HG02884 (cell line): ENCODE data around the gene RNF26.

ENCODE experiments used
- ATAC-seq: cut with Tn5 transposase; IDR thresholded peaks from one replicate; pipeline ENCODE4 v1.9.1; 2021; ENCODE audit warnings: mild to moderate bottlenecking, moderate library complexity; ENCODE audit not compliant: unreplicated experiment

Gene RNF26

DNA sequence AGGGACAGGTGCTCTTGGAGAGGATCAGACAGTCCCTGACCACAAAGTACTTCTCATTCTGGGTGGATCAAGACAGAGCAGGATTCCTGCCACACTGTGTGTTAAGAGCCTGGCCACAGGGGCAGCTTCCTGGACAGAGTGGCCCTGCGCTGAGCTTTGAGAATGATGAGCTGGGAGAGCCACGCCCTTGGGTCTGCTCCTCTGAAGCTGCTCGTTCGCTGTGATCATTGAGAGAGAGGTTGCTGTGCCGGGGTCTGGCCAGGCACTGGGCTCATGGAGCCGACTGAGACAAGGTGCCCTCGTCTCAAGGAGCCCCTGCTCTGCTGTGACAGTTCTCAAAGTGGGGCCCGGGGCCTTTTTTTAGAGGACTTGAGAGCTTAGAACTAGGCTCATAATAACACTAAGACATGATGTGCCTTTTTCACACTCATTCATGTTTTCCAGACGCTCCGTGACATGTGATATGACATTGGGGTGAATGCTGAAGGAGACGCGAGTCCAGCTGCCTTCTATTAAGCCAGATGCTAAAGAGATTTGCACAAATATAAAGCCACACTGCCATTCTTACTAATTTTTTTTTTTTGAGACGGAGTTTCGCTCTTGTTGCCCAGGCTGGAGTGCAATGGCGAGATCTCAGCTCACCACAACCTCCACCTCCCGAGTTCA is 13.7 kb downstream of the RNF26 start:
- ATAC-seq = no peak

DNA sequence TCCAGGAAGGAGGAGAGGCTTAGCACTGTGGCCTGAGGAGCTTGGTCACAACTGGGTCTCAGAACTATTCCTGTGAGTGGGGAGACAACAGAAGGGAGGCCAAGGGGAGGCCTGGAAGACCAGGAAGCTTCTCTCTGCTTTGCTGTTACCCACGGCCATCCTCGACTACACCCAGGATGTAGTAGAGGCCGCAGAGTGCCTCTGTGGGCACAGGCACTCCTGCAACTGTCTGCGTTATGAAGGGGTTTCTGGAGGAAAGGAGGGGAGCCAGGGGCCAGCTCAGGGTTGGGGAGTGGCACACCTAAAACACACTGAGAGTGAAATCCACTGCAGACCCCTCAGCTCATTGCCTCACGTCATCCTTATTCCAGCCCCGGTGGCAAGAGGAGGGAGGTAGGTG is 16.0 kb downstream of the RNF26 start:
- no peak for ATAC-seq

- no peak for ATAC-seq
Measured at GRCh38 chr11:119351232-119351631, 16.9 kb downstream of the RNF26 start.

DNA sequence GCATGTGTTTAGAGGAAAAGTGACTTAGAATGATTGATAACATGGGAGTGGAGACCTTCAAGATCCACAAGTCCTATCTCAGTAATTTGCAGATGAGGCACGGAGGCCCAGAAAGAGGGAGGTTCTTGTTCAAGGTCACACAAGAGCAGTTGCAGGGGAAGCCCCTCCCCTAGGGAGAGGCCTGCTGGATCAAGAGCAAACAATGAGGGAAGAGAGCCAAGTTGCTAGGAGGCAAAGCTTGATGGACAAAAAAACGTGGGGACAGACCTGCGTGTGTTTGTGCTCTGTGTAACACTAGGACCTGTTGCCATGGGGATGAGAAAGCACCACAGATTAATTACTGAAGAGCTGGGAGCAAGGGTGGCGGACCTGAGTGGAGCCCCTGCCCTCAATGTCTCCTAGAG is 18.5 kb downstream of the RNF26 start:
- ATAC-seq = no peak

- ATAC-seq = no peak
Measured at GRCh38 chr11:119355091-119355843, 20.9 kb downstream of the RNF26 start.

GRCh38 chr11:119356349-119357031 is 22.2 kb downstream of the RNF26 start:
- peak; percentile 62 for ATAC-seq

DNA sequence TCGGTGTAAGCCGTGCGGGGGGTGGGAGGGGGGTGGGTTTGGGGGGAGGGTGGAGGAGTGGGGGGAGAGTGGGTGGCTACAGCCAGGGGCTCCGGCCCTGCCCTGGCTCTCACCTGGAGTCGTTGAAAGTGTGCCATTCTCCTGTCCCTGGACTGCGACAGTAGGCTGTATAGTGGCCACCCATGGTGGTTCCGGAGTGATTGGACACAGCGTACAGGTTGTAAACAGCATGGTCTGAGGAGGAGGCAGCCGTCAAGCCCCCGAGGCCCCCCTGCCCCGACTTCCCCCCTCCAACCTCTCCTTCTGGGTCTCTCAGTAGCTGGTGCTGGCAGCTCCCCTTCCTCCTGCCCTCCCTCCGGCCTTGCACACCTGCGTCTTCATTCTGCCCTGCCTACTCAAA is 22.7 kb downstream of the RNF26 start:
- no peak for ATAC-seq

GRCh38 chr11:119359365-119360214 is 25.3 kb downstream of the RNF26 start:
- no peak for ATAC-seq

- no peak for ATAC-seq
Measured at GRCh38 chr11:119361056-119361787, 26.9 kb downstream of the RNF26 start.

DNA sequence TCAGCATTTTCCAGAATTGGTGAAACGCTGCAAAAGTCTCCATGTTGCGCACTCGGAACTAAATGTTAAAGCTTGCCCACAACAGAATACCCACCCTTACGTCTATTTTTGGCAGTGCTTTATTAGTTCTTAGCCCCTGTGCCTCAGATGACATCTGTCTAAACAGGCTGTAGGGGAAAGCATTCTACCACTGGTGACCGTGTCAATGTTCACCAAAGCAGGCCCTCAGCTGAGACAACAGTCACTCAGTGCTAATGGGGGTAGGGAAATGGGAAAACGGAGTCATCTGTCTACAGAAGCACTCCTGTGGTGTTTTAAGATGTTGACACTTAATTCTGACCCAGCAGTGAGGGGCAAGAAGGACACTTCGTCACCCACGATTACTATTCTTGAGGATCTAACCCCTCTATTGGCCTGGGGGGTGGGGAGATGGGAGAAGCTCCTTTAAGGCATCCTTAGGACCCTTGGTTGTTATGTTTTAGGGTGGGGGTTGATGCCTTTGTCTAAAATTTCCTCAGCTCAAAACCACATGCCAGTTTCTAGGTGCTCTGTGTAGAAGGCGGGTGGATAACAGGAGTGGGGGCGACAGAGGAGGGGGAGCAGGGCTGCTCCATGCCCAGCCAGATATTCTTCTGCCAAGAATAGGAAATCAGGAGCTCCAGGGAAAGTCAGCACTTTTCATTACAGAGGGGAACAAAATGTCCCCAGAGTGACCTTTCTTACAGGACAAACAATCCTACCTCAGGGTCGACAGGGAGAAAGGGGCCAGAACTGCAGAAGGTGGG is 27.8 kb downstream of the RNF26 start:
- no peak for ATAC-seq

DNA sequence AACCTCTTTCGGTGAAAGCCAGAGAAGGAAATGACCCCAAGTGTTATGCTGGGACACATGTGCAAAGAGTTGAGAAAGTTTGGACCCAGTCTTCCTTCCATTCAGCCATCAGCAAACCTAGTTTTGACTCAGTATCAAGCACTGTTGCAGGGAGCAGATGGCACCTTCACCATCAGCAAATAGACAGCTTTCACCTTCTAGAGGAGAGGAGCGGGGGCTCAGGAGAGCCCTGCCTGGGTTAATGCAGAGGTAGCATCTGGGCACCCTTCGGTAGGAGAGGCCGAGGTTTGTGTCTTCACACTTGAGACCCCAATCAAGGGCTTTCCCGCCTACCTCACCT is 28.4 kb downstream of the RNF26 start:
- no peak for ATAC-seq

- no peak for ATAC-seq
Measured at GRCh38 chr11:119363081-119363850, 28.9 kb downstream of the RNF26 start.

DNA sequence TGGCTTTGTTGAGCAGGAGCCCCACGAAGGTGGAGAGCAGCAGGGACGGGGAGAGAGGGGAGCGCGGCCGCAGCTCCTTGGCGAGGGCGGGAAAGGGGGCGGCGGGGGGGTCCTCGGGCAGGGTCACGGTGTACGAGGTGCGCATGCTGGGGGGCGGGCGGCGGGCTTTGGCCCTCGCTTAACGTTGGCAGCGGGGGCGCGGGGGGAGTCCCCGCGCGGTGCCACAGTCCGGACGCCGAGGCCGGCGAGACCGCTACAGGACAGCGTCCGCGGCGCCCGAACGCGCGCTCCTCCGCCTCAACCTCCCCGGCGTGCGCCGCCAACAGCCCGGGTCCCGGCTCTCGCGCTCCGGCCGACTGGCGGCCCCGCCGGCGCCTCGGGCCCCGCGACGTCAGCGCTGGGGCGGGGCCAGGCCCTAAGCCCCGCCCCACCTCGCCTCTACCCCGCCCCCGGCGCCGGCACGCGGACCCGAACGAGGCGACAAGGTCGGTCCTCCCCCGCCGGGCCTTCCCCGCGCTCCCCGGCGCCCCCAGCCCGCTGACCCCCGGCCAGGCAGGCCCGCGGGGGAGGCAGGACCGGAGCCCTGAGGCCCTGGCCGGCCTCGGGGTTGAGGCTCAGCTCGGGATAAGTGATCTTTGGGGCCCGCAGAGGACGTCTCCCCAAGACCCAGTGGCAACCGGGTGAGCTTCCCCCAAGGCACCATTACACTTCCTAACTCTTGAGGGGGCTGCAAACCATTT is 29.7 kb downstream of the RNF26 start:
- no peak for ATAC-seq

- no peak for ATAC-seq
Measured at GRCh38 chr11:119365071-119365591, 30.8 kb downstream of the RNF26 start.

DNA sequence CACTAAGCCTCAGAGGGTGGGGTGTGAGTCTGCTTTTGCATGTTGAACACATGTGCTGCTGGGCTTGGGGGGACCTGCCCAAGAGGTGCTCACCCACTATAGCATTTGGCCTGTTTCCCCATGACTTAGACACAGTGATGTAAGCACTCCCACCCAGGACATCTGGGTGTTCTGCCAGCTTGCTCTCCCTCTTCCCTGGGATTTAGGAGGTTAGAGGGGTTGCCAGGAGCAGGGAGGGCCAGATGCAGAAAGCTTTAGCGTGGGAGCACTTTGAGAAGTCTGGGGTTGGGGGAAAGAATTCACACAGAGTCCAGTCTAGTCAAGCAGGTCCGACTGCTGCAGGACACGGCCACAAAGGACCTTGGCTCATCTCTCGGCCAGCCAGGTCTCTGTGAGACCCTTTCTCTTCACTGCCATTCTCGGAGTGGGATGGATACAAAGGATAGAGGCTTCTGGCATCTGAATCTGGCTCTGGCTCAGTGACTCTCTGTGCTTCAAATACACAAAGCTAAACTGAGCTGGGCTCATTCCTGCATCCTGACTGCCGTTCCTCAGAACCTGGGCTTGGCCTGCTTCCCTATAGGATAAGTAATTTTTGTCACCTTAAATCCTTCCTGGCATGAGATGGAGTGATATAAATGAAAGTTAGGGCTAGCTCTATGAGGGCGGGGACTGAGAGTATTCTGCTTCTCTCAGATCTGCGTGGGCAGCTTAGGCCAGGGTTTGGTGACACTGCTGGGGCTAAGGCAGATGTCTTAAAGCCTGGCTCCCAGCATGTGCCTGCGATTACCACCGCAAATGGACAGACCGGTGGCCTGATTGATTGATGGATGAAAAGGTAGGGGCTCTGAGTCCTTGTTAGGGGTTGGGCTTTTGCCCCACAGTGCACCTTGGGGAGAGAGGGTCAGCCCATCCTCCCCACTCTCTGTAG is 32.6 kb downstream of the RNF26 start:
- ATAC-seq = no peak

- ATAC-seq = no peak
Measured at GRCh38 chr11:119367661-119368120, 33.4 kb downstream of the RNF26 start.
